ENCODE results near the gene SMTNL2.
"Not testable (repeated sequence)": the region's sequence is repeated elsewhere in the genome, so short reads cannot be mapped to it uniquely, and the experiment has no call there.

Gene SMTNL2

DNA sequence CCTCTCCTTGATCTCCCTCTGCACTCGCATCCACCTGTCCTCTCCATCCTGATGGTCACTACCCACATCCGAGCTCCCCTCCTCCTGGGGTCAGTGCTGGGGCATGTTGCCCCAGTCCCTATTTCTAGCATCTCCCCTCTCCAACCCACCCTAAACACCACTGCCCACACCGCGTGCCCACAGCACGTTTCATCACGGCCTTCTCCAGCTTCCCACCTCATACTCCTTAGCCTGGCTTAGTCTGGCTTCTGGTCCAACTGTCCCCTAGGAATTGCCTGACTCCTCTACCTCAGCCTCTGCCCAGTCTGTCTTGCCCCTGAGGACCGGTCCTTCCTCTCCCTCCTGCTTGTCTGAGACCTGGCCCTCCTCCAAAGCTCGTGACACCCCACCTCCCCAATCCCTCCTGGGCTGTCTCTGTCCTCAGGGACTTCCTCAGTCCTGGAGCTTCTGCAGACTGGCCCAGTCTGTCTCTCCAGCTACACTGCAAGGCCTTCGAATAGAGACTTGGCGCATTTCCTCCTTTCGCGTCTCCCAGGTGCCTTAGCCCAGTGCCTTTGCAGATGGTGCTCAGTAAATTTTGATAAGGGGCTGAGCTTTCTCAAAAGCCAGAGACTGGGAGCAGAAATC is 52.3 kb downstream of the SMTNL2 start:
- DNase-seq (ENCODE audit: extremely low read depth, low read depth): no peak
- TF ChIP-seq, protein P1, sequence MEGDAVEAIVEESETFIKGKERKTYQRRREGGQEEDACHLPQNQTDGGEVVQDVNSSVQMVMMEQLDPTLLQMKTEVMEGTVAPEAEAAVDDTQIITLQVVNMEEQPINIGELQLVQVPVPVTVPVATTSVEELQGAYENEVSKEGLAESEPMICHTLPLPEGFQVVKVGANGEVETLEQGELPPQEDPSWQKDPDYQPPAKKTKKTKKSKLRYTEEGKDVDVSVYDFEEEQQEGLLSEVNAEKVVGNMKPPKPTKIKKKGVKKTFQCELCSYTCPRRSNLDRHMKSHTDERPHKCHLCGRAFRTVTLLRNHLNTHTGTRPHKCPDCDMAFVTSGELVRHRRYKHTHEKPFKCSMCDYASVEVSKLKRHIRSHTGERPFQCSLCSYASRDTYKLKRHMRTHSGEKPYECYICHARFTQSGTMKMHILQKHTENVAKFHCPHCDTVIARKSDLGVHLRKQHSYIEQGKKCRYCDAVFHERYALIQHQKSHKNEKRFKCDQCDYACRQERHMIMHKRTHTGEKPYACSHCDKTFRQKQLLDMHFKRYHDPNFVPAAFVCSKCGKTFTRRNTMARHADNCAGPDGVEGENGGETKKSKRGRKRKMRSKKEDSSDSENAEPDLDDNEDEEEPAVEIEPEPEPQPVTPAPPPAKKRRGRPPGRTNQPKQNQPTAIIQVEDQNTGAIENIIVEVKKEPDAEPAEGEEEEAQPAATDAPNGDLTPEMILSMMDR (IDR thresholded peaks at IDR 0.05; ENCODE audit: low read depth, low read length): no peak

DNA sequence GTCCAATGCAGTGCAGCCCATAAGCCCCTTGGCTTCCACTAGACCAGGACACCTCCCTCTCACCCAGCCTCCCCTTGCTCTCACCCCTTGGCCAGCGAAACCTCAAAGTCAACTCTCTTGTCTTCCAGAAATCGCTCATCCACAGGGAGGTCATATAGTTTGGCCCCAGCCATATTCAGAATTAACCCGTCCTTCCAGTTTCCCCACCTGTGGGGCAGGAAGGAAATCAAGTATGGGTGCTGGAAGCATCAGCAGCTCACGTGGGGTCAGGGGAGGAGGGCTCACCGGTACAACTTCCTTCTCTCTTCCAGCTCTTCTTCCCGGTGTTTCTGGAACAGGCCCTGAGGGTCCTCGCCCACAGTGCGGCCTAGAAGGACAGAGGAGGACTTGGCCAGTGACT is 54.4 kb downstream of the SMTNL2 start:
- not testable (repeated sequence) for DNase-seq (ENCODE audit: extremely low read depth, low read depth)

DNA sequence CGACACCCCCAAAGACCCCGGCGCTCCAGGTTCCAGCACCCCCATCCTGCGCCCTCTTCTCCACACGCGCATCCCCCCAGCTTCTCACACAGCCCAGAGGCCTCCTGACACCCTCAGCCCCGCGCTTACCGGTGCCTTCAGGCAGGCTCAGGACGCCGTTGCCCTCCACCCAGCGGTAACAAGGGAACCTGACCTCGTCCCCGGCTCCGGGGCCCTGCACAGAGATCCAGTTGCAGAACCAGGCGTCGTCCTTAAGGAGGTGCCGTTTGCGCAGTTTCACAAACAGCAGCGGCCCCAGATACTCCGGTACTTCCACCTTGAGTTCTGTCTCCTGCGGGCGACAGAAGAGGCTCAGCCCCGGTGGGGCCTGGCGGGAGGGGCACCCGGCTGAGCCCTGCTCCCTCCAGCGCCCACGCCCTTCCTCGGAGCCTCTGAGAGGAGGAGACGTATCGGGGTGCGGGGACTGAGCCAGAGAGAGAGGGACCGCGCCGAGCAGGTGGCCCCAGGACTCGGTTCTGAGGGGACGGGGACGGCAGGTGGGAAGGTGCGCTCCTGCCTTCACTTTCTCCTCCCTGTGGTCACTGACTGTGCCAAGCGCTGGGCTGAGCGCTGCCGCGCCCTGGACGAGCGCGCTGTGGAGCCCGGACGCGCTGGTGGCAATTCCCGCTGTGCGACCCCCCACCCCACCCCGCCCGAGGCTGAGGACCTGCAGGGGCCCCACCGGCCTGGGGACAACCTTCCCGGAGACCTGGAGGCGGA is 55.2 kb downstream of the SMTNL2 start:
- DNase-seq (ENCODE audit: extremely low read depth, low read depth): not testable (repeated sequence)

DNA sequence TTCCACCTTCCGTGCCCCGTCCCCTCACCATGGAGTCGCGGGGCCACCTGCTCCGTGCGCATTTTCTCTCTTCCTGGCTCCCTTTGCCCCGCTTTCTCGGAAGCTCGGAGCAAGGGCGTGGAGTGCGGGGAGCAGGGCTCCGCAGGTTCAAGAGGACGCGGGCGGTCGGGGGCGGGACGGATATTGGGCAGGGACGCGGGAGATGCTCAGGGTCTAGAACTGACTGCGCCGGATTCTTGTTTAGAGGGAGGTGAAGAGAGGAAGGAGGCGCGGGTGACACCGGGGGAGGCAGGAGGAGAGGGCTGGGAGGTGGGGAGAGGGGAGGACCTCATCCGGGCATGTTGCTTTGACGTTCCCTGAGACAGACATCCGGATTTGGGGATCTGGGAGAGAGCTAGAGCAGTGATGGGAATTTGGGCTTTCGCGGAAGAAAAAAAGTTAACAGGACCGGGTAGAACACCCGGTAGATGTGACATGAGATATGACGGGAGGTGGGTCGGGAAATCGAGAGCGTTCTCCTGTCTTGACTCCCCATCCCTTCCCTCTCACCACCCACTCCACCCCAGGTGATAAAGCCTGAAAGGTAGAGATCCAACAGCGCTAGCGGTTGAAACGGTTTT is 56.4 kb downstream of the SMTNL2 start:
- not testable (repeated sequence) for DNase-seq (ENCODE audit: extremely low read depth, low read depth)

DNA sequence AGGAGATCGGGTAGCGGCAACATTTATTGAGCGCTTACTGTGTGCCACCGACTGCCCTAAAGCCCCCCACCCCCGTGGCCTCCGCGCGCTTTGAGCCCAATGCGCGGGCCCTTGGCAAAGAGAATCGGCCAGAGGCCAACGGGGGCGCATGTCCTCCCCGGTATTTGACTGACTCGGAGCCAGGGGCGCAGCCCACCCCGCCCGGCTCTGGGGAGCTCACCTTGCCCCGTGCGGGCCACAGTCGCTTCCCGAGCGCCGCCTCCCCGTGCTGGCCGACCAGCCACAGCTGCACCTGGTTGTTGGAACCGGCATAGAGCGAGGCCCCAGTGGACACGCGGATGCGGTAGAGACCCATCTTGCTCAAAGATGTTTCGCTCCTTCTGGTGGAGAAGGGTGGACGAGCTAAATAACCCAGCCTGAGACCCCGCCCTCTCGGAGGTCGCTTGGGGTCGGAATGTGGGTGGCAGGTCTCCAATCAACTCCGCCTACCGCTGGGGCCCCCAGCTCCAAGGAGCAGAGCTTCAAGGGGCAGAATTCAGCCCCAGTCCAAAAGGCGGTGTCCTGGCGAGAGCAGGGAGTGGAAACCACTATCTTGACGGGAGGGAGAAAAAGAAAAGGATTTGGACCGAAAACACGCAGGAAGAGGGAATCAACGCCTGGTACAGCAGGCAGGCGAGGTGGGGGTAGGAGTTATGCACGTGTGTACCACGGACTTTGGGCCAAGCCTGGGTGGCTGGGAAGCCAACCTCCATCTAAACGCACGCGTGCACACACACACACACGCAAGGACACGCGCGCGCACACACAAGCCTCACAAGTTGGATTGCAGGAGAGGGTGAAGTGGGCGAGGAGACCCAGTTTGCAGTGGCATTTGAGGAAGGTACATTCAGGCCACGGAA is 57.2 kb downstream of the SMTNL2 start, which contains the start of gene ALOX15:
Gene ALOX15 (minus strand): TSS at position 382 of the 899 bp plus-strand sequence. CDS start 27 bp downstream, at position 355.
- no peak for DNase-seq (ENCODE audit: extremely low read depth, low read depth)
- TF ChIP-seq, protein P1 (IDR thresholded peaks at IDR 0.05; ENCODE audit: low read depth, low read length): no peak

DNA sequence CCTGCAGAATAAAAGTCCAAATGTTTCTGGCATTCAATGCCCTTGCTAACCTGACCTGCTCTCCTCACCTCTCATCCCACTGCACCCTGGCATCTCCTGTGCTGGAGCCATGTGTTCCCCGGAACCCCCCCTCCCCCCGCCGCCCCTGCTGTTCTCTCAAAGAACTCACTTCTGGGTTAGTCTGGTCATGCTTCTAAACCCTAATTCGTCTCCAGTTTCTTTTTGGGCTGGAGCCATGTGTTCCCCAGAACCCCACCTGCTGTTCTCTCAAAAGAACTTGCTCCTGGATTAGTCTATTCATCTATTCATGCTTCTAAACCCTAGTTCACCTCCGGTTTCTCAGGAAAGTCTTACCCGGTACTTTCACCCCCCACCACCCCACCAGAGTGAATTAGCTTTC is 58.0 kb downstream of the SMTNL2 start:
- no peak for DNase-seq (ENCODE audit: extremely low read depth, low read depth)
- TF ChIP-seq, protein P1 (IDR thresholded peaks at IDR 0.05; ENCODE audit: low read depth, low read length): no peak

DNA sequence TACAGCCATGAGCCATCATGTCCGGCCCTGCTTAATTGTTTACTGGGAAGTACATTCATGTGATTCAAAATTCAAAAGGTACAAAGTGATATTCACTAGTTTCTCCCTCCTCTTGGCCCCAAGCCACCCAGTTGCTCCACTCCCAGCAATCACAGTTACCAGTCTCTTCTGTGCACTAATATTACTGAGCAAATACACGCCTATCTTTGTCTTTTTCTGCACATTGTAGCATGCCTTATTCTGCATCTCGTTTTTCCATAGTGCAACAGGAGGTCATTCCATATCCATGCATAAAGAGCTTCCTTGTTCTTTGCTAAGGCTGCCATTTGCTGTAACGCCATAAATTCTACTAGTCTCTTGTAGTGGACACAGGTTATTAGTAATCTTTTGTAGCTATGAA is 59.3 kb downstream of the SMTNL2 start:
- DNase-seq (ENCODE audit: extremely low read depth, low read depth): no peak
- TF ChIP-seq, protein P1 (IDR thresholded peaks at IDR 0.05; ENCODE audit: low read depth, low read length): no peak

DNA sequence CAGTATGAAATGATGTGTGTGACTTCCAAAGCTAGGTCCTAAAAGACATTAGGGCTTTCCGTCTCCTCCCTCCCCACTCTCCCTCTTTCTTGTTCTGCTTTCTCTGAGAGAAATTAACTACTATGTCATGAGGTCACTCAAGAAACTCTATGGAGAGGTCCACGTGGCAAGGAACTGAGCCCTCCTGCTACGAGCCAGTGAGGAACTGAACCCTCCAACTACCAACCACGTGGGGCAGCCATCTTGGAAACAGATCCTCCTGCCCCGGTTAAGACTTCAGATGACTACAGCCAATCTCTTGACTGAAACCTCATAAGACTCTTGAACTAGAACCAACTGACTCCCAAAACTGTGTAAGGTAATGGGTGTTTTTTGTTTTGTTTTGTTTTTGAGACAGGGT is 61.3 kb downstream of the SMTNL2 start:
- TF ChIP-seq, protein P1 (IDR thresholded peaks at IDR 0.05; ENCODE audit: low read depth, low read length): no peak
- no peak for DNase-seq (ENCODE audit: extremely low read depth, low read depth)

Measured in AG09319 (cell line).